HEK293 (cell line): ENCODE results near the gene PLD5.
"Not testable (repeated sequence)": the region's sequence is repeated elsewhere in the genome, so short reads cannot be mapped to it uniquely, and the experiment has no call there.

ENCODE experiments used
- CTCF ChIP-seq: fragments of 450-650 bp; formaldehyde crosslinking; IDR thresholded peaks from 2 replicates; pipeline ENCODE4 v1.5.1; 2016; ENCODE audit warnings: missing biosample characterization, missing genetic modification characterization
- ELK4 ChIP-seq: IDR thresholded peaks from 2 replicates; pipeline ENCODE4 v1.6.1; 2011; ENCODE audit warnings: mild to moderate bottlenecking, low read depth, low read length, borderline replicate concordance
- ZBTB8A ChIP-seq: fragments of 450-650 bp; formaldehyde crosslinking; IDR thresholded peaks from 2 replicates; pipeline ENCODE4 v1.5.1; 2016; ENCODE audit warnings: missing biosample characterization, missing genetic modification characterization
- ZNF549 ChIP-seq: fragments of 450-650 bp; IDR thresholded peaks from 2 replicates; pipeline ENCODE4 v1.5.1; 2018; ENCODE audit warnings: missing biosample characterization, missing genetic modification characterization, mild to moderate bottlenecking, inconsistent platforms, moderate library complexity
- ZNF654 ChIP-seq: fragments of 450-650 bp; formaldehyde crosslinking; IDR thresholded peaks from 2 replicates; pipeline ENCODE4 v1.5.1; 2016; ENCODE audit warnings: low read depth, missing biosample characterization, missing genetic modification characterization

- TF ChIP-seq ELK4; ZNF549 (tag by site-specific recombination); ZNF654 (tag by site-specific recombination); CTCF; ZBTB8A: not testable (repeated sequence)
Measured at GRCh38 chr1:242459740-242460139, 64.8 kb downstream of the PLD5 start.
